Sigmoid colon (tissue), 7 donors: ENCODE results near the gene CLRN2. TPM values are rescaled to one million over a fixed set of nuclear protein-coding genes. Genes with fewer than 3 reads are reported as not detected.

ENCODE experiments used
- DNase-seq: peaks from one replicate; pipeline ENCODE4 v3.0.0-alpha.2; 2019
- H3K27ac ChIP-seq, 4 donors: fragments of 200-600 bp; sonication (generic); one replicate each; pipeline ENCODE4 v1.5.1; 2016 to 2019; ENCODE audit warnings: mild to moderate bottlenecking in 1 of 4
- H3K27me3 ChIP-seq, 3 donors: fragments of 200-600 bp; sonication (generic); one replicate each; pipeline ENCODE4 v1.5.1; 2019; ENCODE audit warnings: mild to moderate bottlenecking in 1 of 3
- H3K36me3 ChIP-seq, 4 donors: fragments of 200-600 bp; sonication (generic); one replicate each; pipeline ENCODE4 v1.5.1; 2016 to 2019
- H3K4me1 ChIP-seq, 4 donors: fragments of 200-600 bp; sonication (generic); one replicate each; pipeline ENCODE4 v1.5.1; 2017 to 2019
- H3K4me3 ChIP-seq, 4 donors: fragments of 200-600 bp; sonication (generic); one replicate each; pipeline ENCODE4 v1.5.1; 2017 to 2019; ENCODE audit warnings: mild to moderate bottlenecking in 2 of 4, moderate library complexity in 1 of 4
- H3K9me3 ChIP-seq, 4 donors: fragments of 200-600 bp in 3 of 4; sonication (generic) in 3 of 4; one replicate each; pipeline versions ENCODE4 v1.5.1 to v1.6.1; 2013 to 2019
- EP300 ChIP-seq, 4 donors: sonication (generic); formaldehyde crosslinking; IDR thresholded peaks; one replicate each; pipeline ENCODE4 v1.6.1; 2017; ENCODE audit warnings: antibody characterized with exemption in 4 of 4
- POLR2A ChIP-seq, 2 donors: fragments of 450-650 bp; IDR thresholded peaks; one replicate each; pipeline ENCODE4 v1.6.1; 2016; ENCODE audit warnings: antibody characterized with exemption in 2 of 2, mild to moderate bottlenecking in 2 of 2, moderate library complexity in 2 of 2
- POLR2AphosphoS5 ChIP-seq, 4 donors: sonication (generic); formaldehyde crosslinking; IDR thresholded peaks; one replicate each; pipeline ENCODE4 v1.6.1; 2017; ENCODE audit warnings: antibody characterized with exemption in 4 of 4
- WGBS, 2 donors: extraction: QIAGEN DNeasy Blood & Tissue Kit; methylation state at CpG; one replicate each; pipeline ENCODE4 v1.1.7; 2013; 5-methylcytosine and 5-hydroxymethylcytosine counted together
- intact Hi-C: fragments of 100-400 bp; cut with DNase I; formaldehyde crosslinking; loops from one replicate; pipeline ENCODE4 v1.15.1; 2023
- polyA plus RNA-seq, 3 donors: library from polyadenylated mRNA; stranded (reverse); fragments of 200-250 nt; gene quantifications; one replicate each; pipeline ENCODE4 v1.2.3, GENCODE V29; 2013
- total RNA-seq, 4 donors: library from RNA; depleted of rRNA; stranded (reverse); fragments of >200 nt; gene quantifications; one replicate each; pipeline ENCODE4 v1.1.0, GENCODE V29; 2016
- TF ChIP-seq, protein P1 (sequence below), 4 experiments: fragments of 450-650 bp in 3 of 4; fragments of 200-600 bp in 1 of 4; IDR thresholded peaks; one replicate each; pipeline ENCODE4 v1.5.1; 2016 to 2019; ENCODE audit warnings: antibody characterized with exemption in 4 of 4, mild to moderate bottlenecking in 3 of 4, moderate library complexity in 2 of 4
- donor health status: healthy with polysubstance abuse.
- donor health status: Bipolar disorder and iron deficiency.
- donor health status: healthy.

Gene CLRN2
- total and polyA plus RNA-seq, 7 donors: not detected

GRCh38 chr4:17545374-17546140 is 30.6 kb downstream of the CLRN2 start:
- Histone ChIP-seq H3K36me3 (no peaks in the 10 kb centered on the region), H3K27ac (no peak overlapping the region), H3K27me3 (no peaks in the 10 kb centered on the region), H3K4me3 (no peak overlapping the region), H3K9me3 (no peaks in the 10 kb centered on the region), H3K4me1 (no peaks in the 10 kb centered on the region)
- intact Hi-C loops: loop anchor here (5.0 to 10.0 kb wide), 2 partner anchors 259 to 1047 kb away; no protein-coding TSS in a partner anchor
- TF ChIP-seq, protein P1, sequence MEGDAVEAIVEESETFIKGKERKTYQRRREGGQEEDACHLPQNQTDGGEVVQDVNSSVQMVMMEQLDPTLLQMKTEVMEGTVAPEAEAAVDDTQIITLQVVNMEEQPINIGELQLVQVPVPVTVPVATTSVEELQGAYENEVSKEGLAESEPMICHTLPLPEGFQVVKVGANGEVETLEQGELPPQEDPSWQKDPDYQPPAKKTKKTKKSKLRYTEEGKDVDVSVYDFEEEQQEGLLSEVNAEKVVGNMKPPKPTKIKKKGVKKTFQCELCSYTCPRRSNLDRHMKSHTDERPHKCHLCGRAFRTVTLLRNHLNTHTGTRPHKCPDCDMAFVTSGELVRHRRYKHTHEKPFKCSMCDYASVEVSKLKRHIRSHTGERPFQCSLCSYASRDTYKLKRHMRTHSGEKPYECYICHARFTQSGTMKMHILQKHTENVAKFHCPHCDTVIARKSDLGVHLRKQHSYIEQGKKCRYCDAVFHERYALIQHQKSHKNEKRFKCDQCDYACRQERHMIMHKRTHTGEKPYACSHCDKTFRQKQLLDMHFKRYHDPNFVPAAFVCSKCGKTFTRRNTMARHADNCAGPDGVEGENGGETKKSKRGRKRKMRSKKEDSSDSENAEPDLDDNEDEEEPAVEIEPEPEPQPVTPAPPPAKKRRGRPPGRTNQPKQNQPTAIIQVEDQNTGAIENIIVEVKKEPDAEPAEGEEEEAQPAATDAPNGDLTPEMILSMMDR (IDR thresholded peaks at IDR 0.05): no peak
- TF ChIP-seq POLR2A (IDR thresholded peaks at IDR 0.05) (no peak), POLR2AphosphoS5 (IDR thresholded peaks at IDR 0.05) (no peak), EP300 (IDR thresholded peaks at IDR 0.05) (no peak)
- no peak for DNase-seq
- 67 to 79% methylated on average over 11 of the region's 11 CpGs for WGBS, 2 donors

- no peak for DNase-seq
- TF ChIP-seq, protein P1 (IDR thresholded peaks at IDR 0.05): no peak
- no peak for TF ChIP-seq POLR2AphosphoS5 (IDR thresholded peaks at IDR 0.05)
- TF ChIP-seq EP300 (IDR thresholded peaks at IDR 0.05): no peak
- no peak for TF ChIP-seq POLR2A (IDR thresholded peaks at IDR 0.05)
- H3K27me3 ChIP-seq: no peaks in the 10 kb centered on the region
- intact Hi-C loops: loop anchor here (5.0 to 10.0 kb wide), 2 partner anchors 259 to 1046 kb away; no protein-coding TSS in a partner anchor
- 94 to 95% methylated on average over 10 of the region's 10 CpGs for WGBS, 2 donors
- H3K9me3 ChIP-seq: no peaks in the 10 kb centered on the region
- no peaks in the 10 kb centered on the region for H3K4me1 ChIP-seq
- H3K4me3 ChIP-seq: no peak overlapping the region
- no peaks in the 10 kb centered on the region for H3K36me3 ChIP-seq
- H3K27ac ChIP-seq: no peak overlapping the region
Observed at GRCh38 chr4:17546222-17546621, 31.3 kb downstream of the CLRN2 start.

- Histone ChIP-seq H3K27ac (no peak overlapping the region), H3K4me1 (no peaks in the 10 kb centered on the region), H3K27me3 (no peaks in the 10 kb centered on the region), H3K4me3 (no peak overlapping the region), H3K36me3 (no peaks in the 10 kb centered on the region), H3K9me3 (no peaks in the 10 kb centered on the region)
- 88 to 92% methylated on average over 12 of the region's 12 CpGs for WGBS, 2 donors
- DNase-seq: no peak
- intact Hi-C loops: loop anchor here (5.0 to 10.0 kb wide), 2 partner anchors 258 to 1046 kb away; no protein-coding TSS in a partner anchor
- TF ChIP-seq EP300 (IDR thresholded peaks at IDR 0.05) (no peak), POLR2A (IDR thresholded peaks at IDR 0.05) (no peak), POLR2AphosphoS5 (IDR thresholded peaks at IDR 0.05) (no peak)
- TF ChIP-seq, protein P1 (IDR thresholded peaks at IDR 0.05): no peak
Observed at GRCh38 chr4:17546678-17547077, 31.7 kb downstream of the CLRN2 start.

GRCh38 chr4:17550549-17550948 is 35.6 kb downstream of the CLRN2 start:
- Histone ChIP-seq H3K36me3 (no peaks in the 10 kb centered on the region), H3K9me3 (no peaks in the 10 kb centered on the region), H3K4me3 (no peak overlapping the region), H3K27ac (no peak overlapping the region), H3K27me3 (peaks cover 0 to 3% (median 0%) of the 10 kb centered on the region in 3 donors), H3K4me1 (no peaks in the 10 kb centered on the region)
- DNase-seq: no peak
- TF ChIP-seq, protein P1 (IDR thresholded peaks at IDR 0.05): no peak
- no peak for TF ChIP-seq POLR2AphosphoS5 (IDR thresholded peaks at IDR 0.05)
- TF ChIP-seq EP300 (IDR thresholded peaks at IDR 0.05): no peak
- TF ChIP-seq POLR2A (IDR thresholded peaks at IDR 0.05): no peak
- intact Hi-C loops: loop anchor here (1.0 kb wide), 1 partner anchor 23 kb away; no protein-coding TSS in a partner anchor
- 82 to 90% methylated on average over 3 of the region's 3 CpGs for WGBS, 2 donors
